ENCODE results near the gene MED31.

DNA sequence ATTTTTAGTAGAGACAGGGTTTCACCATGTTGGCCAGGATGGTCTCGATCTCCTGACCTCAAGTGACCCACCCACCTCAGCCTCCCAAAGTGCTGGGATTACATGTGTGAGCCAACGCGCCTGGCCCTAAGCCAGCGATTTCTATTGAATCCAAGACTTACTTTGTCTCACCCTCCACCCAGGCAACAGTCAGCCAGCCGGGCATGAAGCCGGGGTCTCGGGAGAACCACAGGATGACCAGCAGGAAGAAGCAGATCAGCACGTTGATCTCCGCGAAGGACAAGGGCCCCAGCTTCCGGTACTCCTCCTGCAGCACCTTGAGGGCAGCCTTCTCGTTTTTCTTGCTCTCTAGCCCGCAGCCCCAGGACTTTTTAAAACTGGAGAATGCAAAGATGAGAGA is 44.2 kb upstream of the MED31 start:
- TF ChIP-seq EZH2 (IDR thresholded peaks at IDR 0.05; ENCODE audit: low read length, unreplicated experiment) (no peak), EZH2phosphoT487 (IDR thresholded peaks at IDR 0.05; ENCODE audit: borderline replicate concordance, low read length) (no peak)
- TF ChIP-seq, protein P1, sequence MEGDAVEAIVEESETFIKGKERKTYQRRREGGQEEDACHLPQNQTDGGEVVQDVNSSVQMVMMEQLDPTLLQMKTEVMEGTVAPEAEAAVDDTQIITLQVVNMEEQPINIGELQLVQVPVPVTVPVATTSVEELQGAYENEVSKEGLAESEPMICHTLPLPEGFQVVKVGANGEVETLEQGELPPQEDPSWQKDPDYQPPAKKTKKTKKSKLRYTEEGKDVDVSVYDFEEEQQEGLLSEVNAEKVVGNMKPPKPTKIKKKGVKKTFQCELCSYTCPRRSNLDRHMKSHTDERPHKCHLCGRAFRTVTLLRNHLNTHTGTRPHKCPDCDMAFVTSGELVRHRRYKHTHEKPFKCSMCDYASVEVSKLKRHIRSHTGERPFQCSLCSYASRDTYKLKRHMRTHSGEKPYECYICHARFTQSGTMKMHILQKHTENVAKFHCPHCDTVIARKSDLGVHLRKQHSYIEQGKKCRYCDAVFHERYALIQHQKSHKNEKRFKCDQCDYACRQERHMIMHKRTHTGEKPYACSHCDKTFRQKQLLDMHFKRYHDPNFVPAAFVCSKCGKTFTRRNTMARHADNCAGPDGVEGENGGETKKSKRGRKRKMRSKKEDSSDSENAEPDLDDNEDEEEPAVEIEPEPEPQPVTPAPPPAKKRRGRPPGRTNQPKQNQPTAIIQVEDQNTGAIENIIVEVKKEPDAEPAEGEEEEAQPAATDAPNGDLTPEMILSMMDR (conservative IDR thresholded peaks at IDR 0.05; ENCODE audit: low read depth, low read length) = no peak

Data from PC-3 (cell line).